GM23338 (cell line): ENCODE measurements around the gene ATP1A3. TPM values are rescaled to one million over a fixed set of nuclear protein-coding genes. Genes with fewer than 3 reads are reported as not detected.

Source experiments
- ATAC-seq: fragments of 200-7000 bp; cut with Tn5 transposase; 3 replicates; pipeline ENCODE4 v1.9.1; 2020
- DNase-seq: peaks from one replicate; pipeline ENCODE4 v3.0.0-alpha.2; 2015; ENCODE audit warnings: low spot score
- H2AFZ ChIP-seq: fragments of 200-600 bp; sonication (generic); 2 replicates; pipeline ENCODE4 v1.8.0; 2016; ENCODE audit warnings: antibody characterized with exemption, mild to moderate bottlenecking, moderate library complexity
- H3F3A ChIP-seq: fragments of 200-600 bp; sonication (generic); replicated peaks from 2 replicates; pipeline ENCODE4 v1.8.0; 2017; ENCODE audit warnings: antibody characterized with exemption, mixed run types, low read depth
- H3K27ac ChIP-seq: fragments of 200-600 bp; sonication (generic); 2 replicates; pipeline ENCODE4 v1.6.1; 2016; ENCODE audit warnings: low read depth
- H3K27me3 ChIP-seq: fragments of 200-600 bp; sonication (generic); 2 replicates; pipeline ENCODE4 v1.8.0; 2016; ENCODE audit warnings: mild to moderate bottlenecking, mixed run types, moderate library complexity; ENCODE audit not compliant: insufficient read depth
- H3K36me3 ChIP-seq: fragments of 200-600 bp; sonication (generic); 2 replicates; pipeline ENCODE4 v1.8.0; 2016; ENCODE audit warnings: mild to moderate bottlenecking; ENCODE audit not compliant: insufficient read depth
- H3K4me1 ChIP-seq: fragments of 200-600 bp; sonication (generic); 2 replicates; pipeline ENCODE4 v1.8.0; 2016; ENCODE audit warnings: mild to moderate bottlenecking, moderate library complexity; ENCODE audit not compliant: insufficient read depth
- H3K4me2 ChIP-seq: fragments of 200-600 bp; sonication (generic); 2 replicates; pipeline ENCODE4 v1.7.1; 2017; ENCODE audit warnings: mixed run types
- H3K4me3 ChIP-seq: fragments of 200-600 bp; sonication (generic); 2 replicates; pipeline ENCODE4 v1.6.1; 2016; ENCODE audit warnings: mixed run types
- H3K79me2 ChIP-seq: fragments of 200-600 bp; sonication (generic); replicated peaks from 2 replicates; pipeline ENCODE4 v1.8.0; 2017; ENCODE audit warnings: mild to moderate bottlenecking; ENCODE audit not compliant: insufficient read depth
- H3K9me2 ChIP-seq: fragments of 200-600 bp; sonication (generic); 2 replicates; pipeline ENCODE4 v1.8.0; 2017; ENCODE audit not compliant: insufficient read depth
- H4K20me1 ChIP-seq: fragments of 200-600 bp; sonication (generic); replicated peaks from 2 replicates; pipeline ENCODE4 v1.8.0; 2017; ENCODE audit warnings: mild to moderate bottlenecking; ENCODE audit not compliant: insufficient read depth
- H3K27ac Mint-ChIP-seq: 2 replicates; pipeline ENCODE4 v1.8.0; 2020; ENCODE audit warnings: inconsistent platforms, mild to moderate bottlenecking, moderate library complexity, mixed read lengths
- H3K27me3 Mint-ChIP-seq: 3 replicates; pipeline ENCODE4 v1.8.0; 2022; ENCODE audit warnings: low read depth, mild to moderate bottlenecking, moderate library complexity, mixed read lengths, inconsistent platforms; ENCODE audit not compliant: insufficient read depth, poor library complexity
- H3K36me3 Mint-ChIP-seq: 3 replicates; pipeline ENCODE4 v1.8.0; 2021; ENCODE audit warnings: low read depth, mild to moderate bottlenecking, inconsistent platforms, moderate library complexity, mixed read lengths
- H3K4me1 Mint-ChIP-seq: 3 replicates; pipeline ENCODE4 v1.8.0; 2020; ENCODE audit warnings: mild to moderate bottlenecking, inconsistent platforms, mixed read lengths
- H3K4me3 Mint-ChIP-seq: 3 replicates; pipeline ENCODE4 v1.8.0; 2021; ENCODE audit warnings: moderate library complexity, mild to moderate bottlenecking, inconsistent platforms, mixed read lengths
- H3K9me3 Mint-ChIP-seq: 3 replicates; pipeline ENCODE4 v1.8.0; 2020; ENCODE audit warnings: moderate library complexity, mild to moderate bottlenecking, inconsistent platforms, mixed read lengths
- EZH2 ChIP-seq: fragments of 200-600 bp; sonication (generic); IDR thresholded peaks from one replicate; pipeline ENCODE4 v1.8.0; 2017; ENCODE audit warnings: antibody characterized with exemption, mild to moderate bottlenecking, low read depth; ENCODE audit not compliant: unreplicated experiment
- STAT1 ChIP-seq: IDR thresholded peaks from one replicate; pipeline ENCODE4 v1.6.1; 2016; ENCODE audit warnings: antibody characterized with exemption; ENCODE audit not compliant: unreplicated experiment
- ZNF114 ChIP-seq: fragments of 250-450 bp; sonication (Bioruptor Pico); IDR thresholded peaks from 2 replicates; pipeline ENCODE4 v1.5.0; 2020; ENCODE audit warnings: mild to moderate bottlenecking, moderate library complexity
- ZNF331 ChIP-seq: fragments of 250-450 bp; sonication (Bioruptor Pico); IDR thresholded peaks from 2 replicates; pipeline ENCODE4 v1.5.0; 2020; ENCODE audit warnings: low read depth, mild to moderate bottlenecking, moderate library complexity
- polyA plus RNA-seq: library from polyadenylated mRNA; unstranded; fragments of >200 nt; fragmentation: Nextera tagmentation; extraction: Ambion mirVana; gene quantifications from 2 replicates; pipeline ENCODE4 v1.2.1, GENCODE V29; 2016
- total RNA-seq: library from RNA; depleted of rRNA; stranded (reverse); fragments of >200 nt; shearing (Covaris generic); gene quantifications from 2 replicates; pipeline ENCODE4 v1.2.3, GENCODE V29; 2014
- TF ChIP-seq, protein P1 (sequence below): fragments of 250-450 bp; sonication (Bioruptor Pico); IDR thresholded peaks from 2 replicates; pipeline ENCODE4 v1.5.0; 2020; ENCODE audit warnings: mild to moderate bottlenecking, moderate library complexity

ATP1A3 gene
- total and polyA plus RNA-seq, 2 experiments from 2014 or later, result 11.5 to 37.3 TPM

DNA sequence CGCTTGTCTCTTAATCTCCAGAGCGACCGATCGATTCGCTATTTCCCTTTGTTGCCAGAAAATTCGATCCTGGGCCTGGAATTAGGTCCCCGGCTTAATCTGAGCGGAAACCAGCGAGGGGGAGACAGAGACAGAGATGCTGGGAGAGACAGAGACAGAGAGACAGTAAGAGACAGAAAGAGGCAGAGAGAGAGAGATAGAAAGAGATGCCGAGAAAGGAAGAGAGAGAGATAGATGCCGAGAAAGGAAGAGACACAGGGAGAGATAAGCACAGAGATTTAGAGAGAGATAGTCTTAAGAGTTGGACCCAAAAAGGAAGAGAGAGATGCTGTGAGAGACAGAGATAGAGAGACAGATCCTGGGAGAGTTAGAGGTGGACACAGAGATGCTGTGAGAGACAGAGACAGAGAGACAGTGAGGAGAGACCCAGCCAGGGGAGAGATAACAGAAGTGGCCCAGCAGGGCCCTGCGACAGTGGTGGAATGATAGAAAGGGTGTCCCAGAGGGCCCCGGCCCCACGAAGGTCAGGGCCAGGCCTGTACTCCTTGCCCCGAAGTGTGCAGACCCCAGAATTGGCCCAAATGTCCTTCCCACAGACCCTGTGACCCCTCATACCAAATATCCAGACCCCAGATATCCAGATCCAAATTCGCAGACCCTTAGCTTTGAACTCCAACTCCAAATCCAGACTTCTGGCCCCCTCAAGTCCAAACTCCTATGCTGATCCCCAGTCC is 67.1 kb downstream of the ATP1A3 start:
- Histone ChIP-seq H3K4me3 (peak overlapping the region; percentile 63; the same call in 1 of the 2 replicates), H3K9me2 (no peaks in the 10 kb centered on the region), H3F3A (peaks cover 25% of the 10 kb centered on the region), H3K27me3 (peaks cover 98% of the 10 kb centered on the region), H2AFZ (no peak overlapping the region), H3K79me2 (no peaks in the 10 kb centered on the region), H3K27ac (no peak overlapping the region), H4K20me1 (peaks cover 25% of the 10 kb centered on the region), H3K36me3 (no peaks in the 10 kb centered on the region), H3K4me2 (peak overlapping the region; percentile 81), H3K4me1 (peaks cover 24% of the 10 kb centered on the region)
- DNase-seq (no peak), ATAC-seq (no peak)
- Mint-ChIP-seq H3K4me3 (no peak overlapping the region), H3K27ac (no peak overlapping the region), H3K36me3 (no peaks in the 10 kb centered on the region; the same call in 2 of the 3 replicates), H3K9me3 (peaks cover 3% of the 10 kb centered on the region; the same call in 1 of the 3 replicates), H3K27me3 (peaks cover 46% of the 10 kb centered on the region), H3K4me1 (peaks cover 34% of the 10 kb centered on the region)
- TF ChIP-seq ZNF331 (no peak), EZH2 (peak; percentile 82)

DNA sequence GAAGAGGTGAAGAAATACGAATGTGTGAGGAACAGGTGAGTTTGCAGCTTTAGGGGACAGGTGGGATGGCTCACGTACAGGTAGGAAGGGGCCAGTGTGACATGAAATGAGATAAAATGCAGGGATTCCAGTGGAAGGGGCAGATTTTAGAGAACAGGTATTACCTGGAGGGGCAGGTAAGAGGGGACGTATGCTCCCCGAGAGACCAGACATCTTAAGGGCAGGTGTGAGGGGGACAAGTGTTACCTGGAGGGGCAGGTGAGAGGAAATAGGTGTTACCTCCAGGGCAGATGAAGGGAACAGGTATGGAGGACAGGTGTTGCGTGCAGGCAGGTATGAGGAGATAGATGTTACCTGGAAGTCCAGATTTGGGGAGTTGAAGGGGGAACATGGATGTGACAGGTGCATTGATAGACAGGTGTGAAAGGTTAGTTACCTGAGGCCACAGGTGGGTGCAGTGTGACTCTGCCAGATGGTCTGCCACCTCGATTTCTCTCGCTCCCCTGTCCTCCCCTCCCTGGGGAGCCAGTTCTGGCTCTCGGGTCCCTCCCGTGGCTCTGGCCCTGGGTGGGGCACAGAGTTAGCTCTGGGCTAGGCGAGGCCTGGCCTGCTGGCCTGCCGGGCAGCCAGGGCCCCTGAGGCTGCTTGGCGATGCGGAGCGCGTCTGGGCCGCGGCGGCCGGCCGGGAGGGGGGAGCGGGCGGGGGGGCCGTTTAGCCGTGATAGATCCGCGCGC is 67.8 kb downstream of the ATP1A3 start:
- H3K4me1 ChIP-seq, result peaks cover 18% of the 10 kb centered on the region; the same call in 1 of the 2 replicates
- DNase-seq (no peak), ATAC-seq (no peak)
- H3K27ac ChIP-seq, result no peak overlapping the region
- H3K27me3 ChIP-seq, result peaks cover 98% of the 10 kb centered on the region
- peak; percentile 26 for TF ChIP-seq EZH2
- no peak for TF ChIP-seq ZNF114 (CRISPR knock-in tag)
- Mint-ChIP-seq H3K9me3 (peaks cover 3% of the 10 kb centered on the region; the same call in 1 of the 3 replicates), H3K27ac (no peak overlapping the region), H3K27me3 (peaks cover 39% of the 10 kb centered on the region), H3K4me1 (peaks cover 30% of the 10 kb centered on the region), H3K36me3 (no peaks in the 10 kb centered on the region; the same call in 2 of the 3 replicates), H3K4me3 (no peak overlapping the region)
- H3F3A ChIP-seq, result peaks cover 20% of the 10 kb centered on the region
- H3K4me2 ChIP-seq, result no peak overlapping the region
- no peaks in the 10 kb centered on the region for H3K9me2 ChIP-seq
- H3K79me2 ChIP-seq, result no peaks in the 10 kb centered on the region
- no peaks in the 10 kb centered on the region for H3K36me3 ChIP-seq
- H4K20me1 ChIP-seq, result peaks cover 19% of the 10 kb centered on the region; the same call in 1 of the 2 replicates
- no peak overlapping the region for H2AFZ ChIP-seq
- H3K4me3 ChIP-seq, result no peak overlapping the region

DNA sequence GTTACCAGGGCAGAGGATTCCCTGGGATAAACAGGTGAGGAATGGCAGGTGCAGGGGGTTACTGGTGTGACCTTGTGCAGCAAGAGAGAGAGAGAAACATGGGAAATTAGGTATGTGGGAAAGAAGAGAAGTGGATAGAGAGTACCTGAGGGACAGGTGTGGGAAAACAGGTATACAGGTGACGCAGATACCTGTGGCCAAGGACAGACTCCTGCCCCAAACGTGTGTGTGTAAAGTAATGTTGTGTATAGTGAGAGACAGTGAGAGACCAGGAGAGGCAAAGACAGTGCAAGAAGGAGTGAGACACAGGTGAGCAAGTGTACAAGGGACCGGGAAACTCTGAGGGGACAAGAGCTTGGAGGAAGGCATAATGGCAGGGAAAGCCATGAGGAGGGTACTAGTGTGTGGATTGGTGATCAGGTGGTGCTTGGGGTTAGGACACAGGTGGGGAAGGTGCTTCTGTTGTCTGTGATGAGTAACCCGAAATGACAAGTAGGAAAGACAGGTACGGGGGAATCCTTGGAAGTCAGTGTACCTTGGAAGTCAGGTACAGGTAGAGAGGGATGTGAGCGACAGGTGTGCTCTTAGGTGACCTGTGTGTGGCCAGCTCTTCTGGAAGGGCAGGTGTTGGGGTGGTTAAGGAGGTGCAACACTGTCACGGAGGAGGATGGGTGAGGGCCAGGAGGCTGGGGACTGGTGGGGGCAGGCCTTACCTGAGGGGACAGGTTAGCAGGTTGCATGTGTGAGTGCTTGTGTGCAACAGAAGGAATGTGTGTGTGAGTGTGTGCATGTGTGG is 68.6 kb downstream of the ATP1A3 start:
- Histone ChIP-seq H3F3A (peaks cover 15% of the 10 kb centered on the region), H3K4me3 (no peak overlapping the region), H3K27me3 (peaks cover 98% of the 10 kb centered on the region), H2AFZ (no peak overlapping the region), H3K79me2 (no peaks in the 10 kb centered on the region), H3K9me2 (no peaks in the 10 kb centered on the region), H3K36me3 (no peaks in the 10 kb centered on the region), H3K4me1 (peaks cover 14% of the 10 kb centered on the region; the same call in 1 of the 2 replicates), H3K27ac (no peak overlapping the region), H4K20me1 (peaks cover 16% of the 10 kb centered on the region; the same call in 1 of the 2 replicates), H3K4me2 (no peak overlapping the region)
- H3K27ac Mint-ChIP-seq, result no peak overlapping the region
- H3K27me3 Mint-ChIP-seq, result peaks cover 31% of the 10 kb centered on the region
- peaks cover 25% of the 10 kb centered on the region for H3K4me1 Mint-ChIP-seq
- TF ChIP-seq STAT1 (no peak), EZH2 (peak; percentile 38)
- TF ChIP-seq, protein P1, sequence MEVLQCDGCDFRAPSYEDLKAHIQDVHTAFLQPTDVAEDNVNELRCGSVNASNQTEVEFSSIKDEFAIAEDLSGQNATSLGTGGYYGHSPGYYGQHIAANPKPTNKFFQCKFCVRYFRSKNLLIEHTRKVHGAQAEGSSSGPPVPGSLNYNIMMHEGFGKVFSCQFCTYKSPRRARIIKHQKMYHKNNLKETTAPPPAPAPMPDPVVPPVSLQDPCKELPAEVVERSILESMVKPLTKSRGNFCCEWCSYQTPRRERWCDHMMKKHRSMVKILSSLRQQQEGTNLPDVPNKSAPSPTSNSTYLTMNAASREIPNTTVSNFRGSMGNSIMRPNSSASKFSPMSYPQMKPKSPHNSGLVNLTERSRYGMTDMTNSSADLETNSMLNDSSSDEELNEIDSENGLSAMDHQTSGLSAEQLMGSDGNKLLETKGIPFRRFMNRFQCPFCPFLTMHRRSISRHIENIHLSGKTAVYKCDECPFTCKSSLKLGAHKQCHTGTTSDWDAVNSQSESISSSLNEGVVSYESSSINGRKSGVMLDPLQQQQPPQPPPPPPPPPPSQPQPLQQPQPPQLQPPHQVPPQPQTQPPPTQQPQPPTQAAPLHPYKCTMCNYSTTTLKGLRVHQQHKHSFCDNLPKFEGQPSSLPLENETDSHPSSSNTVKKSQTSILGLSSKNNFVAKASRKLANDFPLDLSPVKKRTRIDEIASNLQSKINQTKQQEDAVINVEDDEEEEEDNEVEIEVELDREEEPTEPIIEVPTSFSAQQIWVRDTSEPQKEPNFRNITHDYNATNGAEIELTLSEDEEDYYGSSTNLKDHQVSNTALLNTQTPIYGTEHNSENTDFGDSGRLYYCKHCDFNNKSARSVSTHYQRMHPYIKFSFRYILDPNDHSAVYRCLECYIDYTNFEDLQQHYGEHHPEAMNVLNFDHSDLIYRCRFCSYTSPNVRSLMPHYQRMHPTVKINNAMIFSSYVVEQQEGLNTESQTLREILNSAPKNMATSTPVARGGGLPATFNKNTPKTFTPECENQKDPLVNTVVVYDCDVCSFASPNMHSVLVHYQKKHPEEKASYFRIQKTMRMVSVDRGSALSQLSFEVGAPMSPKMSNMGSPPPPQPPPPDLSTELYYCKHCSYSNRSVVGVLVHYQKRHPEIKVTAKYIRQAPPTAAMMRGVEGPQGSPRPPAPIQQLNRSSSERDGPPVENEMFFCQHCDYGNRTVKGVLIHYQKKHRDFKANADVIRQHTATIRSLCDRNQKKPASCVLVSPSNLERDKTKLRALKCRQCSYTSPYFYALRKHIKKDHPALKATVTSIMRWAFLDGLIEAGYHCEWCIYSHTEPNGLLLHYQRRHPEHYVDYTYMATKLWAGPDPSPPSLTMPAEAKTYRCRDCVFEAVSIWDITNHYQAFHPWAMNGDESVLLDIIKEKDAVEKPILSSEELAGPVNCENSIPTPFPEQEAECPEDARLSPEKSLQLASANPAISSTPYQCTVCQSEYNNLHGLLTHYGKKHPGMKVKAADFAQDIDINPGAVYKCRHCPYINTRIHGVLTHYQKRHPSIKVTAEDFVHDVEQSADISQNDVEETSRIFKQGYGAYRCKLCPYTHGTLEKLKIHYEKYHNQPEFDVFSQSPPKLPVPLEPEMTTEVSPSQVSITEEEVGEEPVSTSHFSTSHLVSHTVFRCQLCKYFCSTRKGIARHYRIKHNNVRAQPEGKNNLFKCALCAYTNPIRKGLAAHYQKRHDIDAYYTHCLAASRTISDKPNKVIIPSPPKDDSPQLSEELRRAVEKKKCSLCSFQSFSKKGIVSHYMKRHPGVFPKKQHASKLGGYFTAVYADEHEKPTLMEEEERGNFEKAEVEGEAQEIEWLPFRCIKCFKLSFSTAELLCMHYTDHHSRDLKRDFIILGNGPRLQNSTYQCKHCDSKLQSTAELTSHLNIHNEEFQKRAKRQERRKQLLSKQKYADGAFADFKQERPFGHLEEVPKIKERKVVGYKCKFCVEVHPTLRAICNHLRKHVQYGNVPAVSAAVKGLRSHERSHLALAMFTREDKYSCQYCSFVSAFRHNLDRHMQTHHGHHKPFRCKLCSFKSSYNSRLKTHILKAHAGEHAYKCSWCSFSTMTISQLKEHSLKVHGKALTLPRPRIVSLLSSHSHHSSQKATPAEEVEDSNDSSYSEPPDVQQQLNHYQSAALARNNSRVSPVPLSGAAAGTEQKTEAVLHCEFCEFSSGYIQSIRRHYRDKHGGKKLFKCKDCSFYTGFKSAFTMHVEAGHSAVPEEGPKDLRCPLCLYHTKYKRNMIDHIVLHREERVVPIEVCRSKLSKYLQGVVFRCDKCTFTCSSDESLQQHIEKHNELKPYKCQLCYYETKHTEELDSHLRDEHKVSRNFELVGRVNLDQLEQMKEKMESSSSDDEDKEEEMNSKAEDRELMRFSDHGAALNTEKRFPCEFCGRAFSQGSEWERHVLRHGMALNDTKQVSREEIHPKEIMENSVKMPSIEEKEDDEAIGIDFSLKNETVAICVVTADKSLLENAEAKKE, result no peak
- H3K4me3 Mint-ChIP-seq, result no peak overlapping the region
- ATAC-seq (no peak), DNase-seq (no peak)
- peaks cover 3% of the 10 kb centered on the region; the same call in 1 of the 3 replicates for H3K9me3 Mint-ChIP-seq
- H3K36me3 Mint-ChIP-seq, result no peaks in the 10 kb centered on the region; the same call in 2 of the 3 replicates
